ENCODE measurements around the gene LTO1. TPM values are rescaled to one million over a fixed set of nuclear protein-coding genes. Genes with fewer than 3 reads are reported as not detected.

Gene LTO1
- total RNA-seq, 1 experiment from 2014 or later = 27.5 TPM

- no peaks in the 10 kb centered on the region for H3K9me3 Mint-ChIP-seq
- peak overlapping the region; percentile 89 for H3K4me3 Mint-ChIP-seq
- H3K36me3 Mint-ChIP-seq = no peaks in the 10 kb centered on the region
- H3K27ac Mint-ChIP-seq = peak overlapping the region; percentile 92
- ATAC-seq = peak; percentile 6
- POLR2A ChIA-PET = interaction anchor here (0.6 to 2.4 kb wide), 4 partner anchors 184 to 1574 kb away, joined by 4 to 12 read pairs (median 4); no protein-coding TSS in a partner anchor
- H3K27me3 Mint-ChIP-seq (ENCODE audit: low read depth) = peaks cover 12% of the 10 kb centered on the region
- DNase-seq (ENCODE audit: low spot score) = peak; percentile 67
- CTCF ChIA-PET = interaction anchor here (0.6 to 1.6 kb wide), 5 partner anchors 7 to 515 kb away, joined by 3 to 5 read pairs (median 4); partner anchors contain the start of gene MYEOV
- H3K4me1 Mint-ChIP-seq = peaks cover 21% of the 10 kb centered on the region
- TF ChIP-seq GRHL2 (CRISPR knock-in tag; IDR thresholded peaks at IDR 0.05; ENCODE audit: insufficient replicate concordance, severe bottlenecking) (no peak), ZNF219 (CRISPR knock-in tag; IDR thresholded peaks at IDR 0.05; ENCODE audit: borderline replicate concordance) (peak; percentile 20; the same call in 1 of the 2 replicates), PRDM15 (CRISPR knock-in tag; IDR thresholded peaks at IDR 0.05) (peak; percentile 54; the same call in 1 of the 2 replicates), ZNF317 (CRISPR knock-in tag; IDR thresholded peaks at IDR 0.05; ENCODE audit: borderline replicate concordance, low read depth) (no peak), JAZF1 (CRISPR knock-in tag; IDR thresholded peaks at IDR 0.05) (no peak), AR (CRISPR knock-in tag; IDR thresholded peaks at IDR 0.05) (no peak), FOXK1 (CRISPR knock-in tag; IDR thresholded peaks at IDR 0.05) (no peak), ESRRA (CRISPR knock-in tag; IDR thresholded peaks at IDR 0.05; ENCODE audit: borderline replicate concordance) (no peak), GTF2I (CRISPR knock-in tag; conservative IDR thresholded peaks at IDR 0.05) (no peak), STAT6 (CRISPR knock-in tag; conservative IDR thresholded peaks at IDR 0.05; ENCODE audit: low read depth) (no peak), EMX1 (CRISPR knock-in tag; IDR thresholded peaks at IDR 0.05) (no peak), ZNF121 (CRISPR knock-in tag; IDR thresholded peaks at IDR 0.05) (no peak), ATF6 (CRISPR knock-in tag; IDR thresholded peaks at IDR 0.05) (no peak), GABPB1 (CRISPR knock-in tag; IDR thresholded peaks at IDR 0.05) (no peak), E2F5 (CRISPR knock-in tag; IDR thresholded peaks at IDR 0.05) (no peak; the same call in 1 of the 2 replicates), ZNF396 (CRISPR knock-in tag; IDR thresholded peaks at IDR 0.05; ENCODE audit: borderline replicate concordance) (no peak), ARID4B (CRISPR knock-in tag; IDR thresholded peaks at IDR 0.05; ENCODE audit: borderline replicate concordance) (no peak), ZMAT4 (CRISPR knock-in tag; IDR thresholded peaks at IDR 0.05) (no peak), CBFB (CRISPR knock-in tag; IDR thresholded peaks at IDR 0.05; ENCODE audit: low read depth) (no peak)
Observed at GRCh38 chr11:69637198-69637940, 37.8 kb downstream of the LTO1 start.
